ENCODE data around the gene RIPK4.

The RIPK4 gene

GRCh38 chr21:41750051-41750450 lies 16.8 kb downstream of the RIPK4 start:
- DNase-seq (ENCODE audit: low read depth), result no peak
- TF ChIP-seq, protein P1, sequence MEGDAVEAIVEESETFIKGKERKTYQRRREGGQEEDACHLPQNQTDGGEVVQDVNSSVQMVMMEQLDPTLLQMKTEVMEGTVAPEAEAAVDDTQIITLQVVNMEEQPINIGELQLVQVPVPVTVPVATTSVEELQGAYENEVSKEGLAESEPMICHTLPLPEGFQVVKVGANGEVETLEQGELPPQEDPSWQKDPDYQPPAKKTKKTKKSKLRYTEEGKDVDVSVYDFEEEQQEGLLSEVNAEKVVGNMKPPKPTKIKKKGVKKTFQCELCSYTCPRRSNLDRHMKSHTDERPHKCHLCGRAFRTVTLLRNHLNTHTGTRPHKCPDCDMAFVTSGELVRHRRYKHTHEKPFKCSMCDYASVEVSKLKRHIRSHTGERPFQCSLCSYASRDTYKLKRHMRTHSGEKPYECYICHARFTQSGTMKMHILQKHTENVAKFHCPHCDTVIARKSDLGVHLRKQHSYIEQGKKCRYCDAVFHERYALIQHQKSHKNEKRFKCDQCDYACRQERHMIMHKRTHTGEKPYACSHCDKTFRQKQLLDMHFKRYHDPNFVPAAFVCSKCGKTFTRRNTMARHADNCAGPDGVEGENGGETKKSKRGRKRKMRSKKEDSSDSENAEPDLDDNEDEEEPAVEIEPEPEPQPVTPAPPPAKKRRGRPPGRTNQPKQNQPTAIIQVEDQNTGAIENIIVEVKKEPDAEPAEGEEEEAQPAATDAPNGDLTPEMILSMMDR (conservative IDR thresholded peaks at IDR 0.05; ENCODE audit: low read depth, low read length), result no peak
- H3K4me3 ChIP-seq (ENCODE audit: low read length), result no peak overlapping the region

- no peak overlapping the region for H3K4me3 ChIP-seq (ENCODE audit: low read length)
- DNase-seq (ENCODE audit: low read depth), result no peak
- TF ChIP-seq, protein P1 (conservative IDR thresholded peaks at IDR 0.05; ENCODE audit: low read depth, low read length), result no peak
These were observed 17.6 kb downstream of the RIPK4 start for GRCh38 chr21:41749286-41749685.

DNA sequence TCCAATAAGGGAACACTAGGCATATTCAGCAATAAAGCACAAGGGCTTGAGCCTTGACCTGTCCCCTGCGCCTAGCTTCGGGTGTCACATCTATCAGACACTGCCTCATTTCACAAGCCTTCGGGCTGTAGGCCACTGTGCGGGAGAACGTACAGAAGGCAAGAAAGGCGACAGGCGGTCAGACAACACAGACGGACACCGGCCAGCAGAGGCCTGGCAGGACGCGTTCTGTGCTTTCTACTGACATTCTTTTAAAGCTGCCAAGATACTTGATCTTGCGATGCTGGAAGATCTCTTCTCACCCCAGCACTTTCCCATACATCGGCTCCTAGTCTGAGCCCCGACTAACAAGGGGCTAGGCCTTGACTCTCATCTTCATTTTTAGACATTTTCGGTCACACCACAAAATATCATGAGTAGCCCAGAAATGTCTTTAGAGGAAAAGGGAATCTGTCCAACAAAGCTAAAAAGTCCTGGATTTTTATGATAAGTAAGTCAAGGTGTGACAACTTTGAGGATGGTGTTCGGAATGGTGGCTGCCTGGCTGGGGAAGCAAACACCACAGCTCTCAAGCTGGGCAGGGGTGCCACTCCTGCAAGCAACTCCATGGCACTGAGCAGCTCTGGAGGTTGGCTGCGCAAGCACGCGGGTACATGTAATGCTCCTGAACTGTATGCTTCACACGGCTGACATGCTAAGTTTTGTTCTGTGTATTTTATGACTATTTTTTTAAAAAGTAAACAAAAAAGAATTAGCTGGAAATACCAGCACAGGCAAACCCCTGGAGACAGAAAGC lies 18.7 kb downstream of the RIPK4 start:
- TF ChIP-seq, protein P1 (conservative IDR thresholded peaks at IDR 0.05; ENCODE audit: low read depth, low read length), result no peak
- no peak for DNase-seq (ENCODE audit: low read depth)

GRCh38 chr21:41746744-41747006 lies 20.2 kb downstream of the RIPK4 start:
- TF ChIP-seq, protein P1 (conservative IDR thresholded peaks at IDR 0.05; ENCODE audit: low read depth, low read length), result no peak
- H3K4me3 ChIP-seq (ENCODE audit: low read length), result no peak overlapping the region
- no peak for DNase-seq (ENCODE audit: low read depth)

More for the DNA sequence above, 18.7 kb downstream of the RIPK4 start:
- no peak overlapping the region for H3K4me3 ChIP-seq (ENCODE audit: low read length)

GRCh38 chr21:41745971-41746743 lies 20.7 kb downstream of the RIPK4 start:
- TF ChIP-seq, protein P1 (conservative IDR thresholded peaks at IDR 0.05; ENCODE audit: low read depth, low read length), result no peak
- no peak for DNase-seq (ENCODE audit: low read depth)
- no peak overlapping the region for H3K4me3 ChIP-seq (ENCODE audit: low read length)

DNA sequence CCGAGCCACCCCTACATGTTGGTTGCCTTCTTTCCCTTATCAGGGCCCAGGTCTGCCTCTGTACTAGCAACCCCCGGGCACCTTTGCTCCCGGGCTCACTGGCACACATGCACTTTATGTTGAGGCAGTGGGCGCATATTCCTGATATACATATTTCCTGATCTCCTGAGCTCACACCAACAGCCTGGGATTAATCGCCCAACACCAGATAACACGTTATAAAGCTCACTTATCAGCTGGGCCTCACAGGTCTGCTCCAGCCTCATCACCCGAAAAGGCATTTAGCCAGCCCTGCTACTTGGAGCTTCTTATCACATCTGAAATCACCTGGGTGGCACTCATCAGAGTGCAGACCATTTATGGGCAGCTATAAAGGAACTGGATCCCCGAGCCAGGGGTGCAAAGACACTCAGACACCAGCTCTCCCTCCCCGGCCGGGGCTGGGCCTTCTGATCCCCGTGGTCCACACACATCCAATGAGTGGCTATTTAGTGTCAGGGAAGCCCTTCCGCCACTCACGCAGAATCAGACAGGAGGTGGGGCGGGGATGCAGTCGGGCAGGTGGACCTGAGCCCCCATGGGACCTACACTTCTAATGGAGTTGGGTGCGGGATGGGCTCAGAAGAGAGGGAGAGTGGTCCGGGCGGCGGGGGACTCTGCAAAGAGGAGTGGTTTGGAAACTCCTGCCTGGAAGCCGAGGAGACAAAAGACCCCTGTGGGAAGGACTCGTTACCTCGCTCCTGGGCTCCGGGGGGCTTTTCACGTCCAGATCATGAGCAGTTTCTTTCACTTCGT lies 21.6 kb downstream of the RIPK4 start:
- TF ChIP-seq, protein P1 (conservative IDR thresholded peaks at IDR 0.05; ENCODE audit: low read depth, low read length), result no peak
- no peak overlapping the region for H3K4me3 ChIP-seq (ENCODE audit: low read length)
- DNase-seq (ENCODE audit: low read depth), result no peak
